Chondrocyte (in vitro differentiated cells): ENCODE data around the gene PIK3C2B. TPM values are rescaled to one million over a fixed set of nuclear protein-coding genes. Genes with fewer than 3 reads are reported as not detected.

ENCODE experiments used
- DNase-seq: peaks from one replicate; pipeline ENCODE4 v3.0.0; 2021; ENCODE audit warnings: mixed read lengths, low spot score
- H3K27ac Mint-ChIP-seq: one replicate; pipeline ENCODE4 v1.8.0; 2021; ENCODE audit warnings: mild to moderate bottlenecking, moderate library complexity, mixed read lengths; ENCODE audit not compliant: unreplicated experiment
- H3K27me3 Mint-ChIP-seq: 2 replicates; pipeline ENCODE4 v1.8.0; 2021; ENCODE audit warnings: low read depth, mixed read lengths
- H3K36me3 Mint-ChIP-seq: 2 replicates; pipeline ENCODE4 v1.8.0; 2021; ENCODE audit warnings: low read depth, mixed read lengths
- H3K4me1 Mint-ChIP-seq: 2 replicates; pipeline ENCODE4 v1.8.0; 2021; ENCODE audit warnings: low read depth, mild to moderate bottlenecking, mixed read lengths
- H3K4me3 Mint-ChIP-seq: one replicate; pipeline ENCODE4 v1.8.0; 2021; ENCODE audit warnings: mild to moderate bottlenecking, moderate library complexity, mixed read lengths; ENCODE audit not compliant: unreplicated experiment
- H3K9me3 Mint-ChIP-seq: 2 replicates; pipeline ENCODE4 v1.8.0; 2021; ENCODE audit warnings: low read depth, mixed read lengths
- total RNA-seq: library from RNA; stranded (reverse); gene quantifications from 3 replicates; pipeline ENCODE4 v1.2.1, GENCODE V29; 2021
- TF ChIP-seq, protein P1 (sequence below): fragments of 200-600 bp; sonication (generic); IDR thresholded peaks from 2 replicates; pipeline ENCODE4 v1.5.0; 2021; ENCODE audit warnings: antibody characterized with exemption, mild to moderate bottlenecking, moderate library complexity

PIK3C2B gene
- total RNA-seq, 1 donor from 2014 or later, result 19.5 TPM

DNA sequence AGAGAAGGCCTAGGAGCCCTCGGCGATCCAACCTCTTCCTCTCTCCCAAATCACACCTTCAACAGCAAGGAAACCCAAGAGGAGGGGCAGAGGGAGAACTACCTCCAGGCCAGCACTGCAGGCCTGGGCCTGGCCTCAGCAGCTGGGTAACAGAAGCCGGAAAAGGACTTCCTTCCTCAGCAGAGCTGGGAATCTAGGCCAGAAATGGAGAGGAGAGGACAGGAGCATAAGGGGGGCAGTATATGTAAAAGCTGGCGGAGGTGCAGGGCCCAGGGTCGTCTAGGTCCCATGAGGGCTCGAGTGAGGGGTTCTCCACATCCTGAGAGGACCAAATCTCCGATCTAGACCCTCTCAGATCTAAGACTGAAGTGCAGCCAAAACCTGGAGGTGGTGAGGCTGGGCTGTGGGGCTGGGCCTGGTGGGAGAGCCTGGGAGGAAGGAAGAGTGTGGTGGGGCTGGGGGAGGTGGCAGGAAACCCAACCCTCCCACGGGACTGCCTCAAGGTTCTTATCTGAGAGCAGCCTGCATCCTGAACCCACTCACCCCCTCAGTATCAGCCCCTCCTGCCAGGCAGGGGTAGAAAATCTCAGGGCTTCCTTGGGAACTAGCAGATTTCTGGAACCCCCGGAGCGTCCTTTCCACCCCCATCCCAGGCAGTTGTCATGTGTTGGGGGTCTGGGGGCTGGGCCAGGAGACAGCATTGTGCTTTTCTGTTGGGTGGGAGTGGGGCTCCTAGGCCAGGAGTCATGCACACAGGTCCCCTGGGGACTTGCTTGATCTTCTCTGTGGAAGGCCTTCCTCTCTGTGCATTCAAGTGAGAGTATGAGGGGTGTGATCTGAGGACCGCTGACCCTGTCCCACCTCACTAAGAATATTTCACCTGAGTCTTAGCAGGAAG lies 33.0 kb downstream of the PIK3C2B start:
- TF ChIP-seq, protein P1, sequence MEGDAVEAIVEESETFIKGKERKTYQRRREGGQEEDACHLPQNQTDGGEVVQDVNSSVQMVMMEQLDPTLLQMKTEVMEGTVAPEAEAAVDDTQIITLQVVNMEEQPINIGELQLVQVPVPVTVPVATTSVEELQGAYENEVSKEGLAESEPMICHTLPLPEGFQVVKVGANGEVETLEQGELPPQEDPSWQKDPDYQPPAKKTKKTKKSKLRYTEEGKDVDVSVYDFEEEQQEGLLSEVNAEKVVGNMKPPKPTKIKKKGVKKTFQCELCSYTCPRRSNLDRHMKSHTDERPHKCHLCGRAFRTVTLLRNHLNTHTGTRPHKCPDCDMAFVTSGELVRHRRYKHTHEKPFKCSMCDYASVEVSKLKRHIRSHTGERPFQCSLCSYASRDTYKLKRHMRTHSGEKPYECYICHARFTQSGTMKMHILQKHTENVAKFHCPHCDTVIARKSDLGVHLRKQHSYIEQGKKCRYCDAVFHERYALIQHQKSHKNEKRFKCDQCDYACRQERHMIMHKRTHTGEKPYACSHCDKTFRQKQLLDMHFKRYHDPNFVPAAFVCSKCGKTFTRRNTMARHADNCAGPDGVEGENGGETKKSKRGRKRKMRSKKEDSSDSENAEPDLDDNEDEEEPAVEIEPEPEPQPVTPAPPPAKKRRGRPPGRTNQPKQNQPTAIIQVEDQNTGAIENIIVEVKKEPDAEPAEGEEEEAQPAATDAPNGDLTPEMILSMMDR, result no peak
- peak; percentile 39 for DNase-seq
- Mint-ChIP-seq H3K27me3 (no peaks in the 10 kb centered on the region), H3K4me1 (peaks cover 16% of the 10 kb centered on the region), H3K4me3 (no peak overlapping the region), H3K9me3 (no peaks in the 10 kb centered on the region), H3K36me3 (peaks cover 35% of the 10 kb centered on the region), H3K27ac (no peak overlapping the region)

DNA sequence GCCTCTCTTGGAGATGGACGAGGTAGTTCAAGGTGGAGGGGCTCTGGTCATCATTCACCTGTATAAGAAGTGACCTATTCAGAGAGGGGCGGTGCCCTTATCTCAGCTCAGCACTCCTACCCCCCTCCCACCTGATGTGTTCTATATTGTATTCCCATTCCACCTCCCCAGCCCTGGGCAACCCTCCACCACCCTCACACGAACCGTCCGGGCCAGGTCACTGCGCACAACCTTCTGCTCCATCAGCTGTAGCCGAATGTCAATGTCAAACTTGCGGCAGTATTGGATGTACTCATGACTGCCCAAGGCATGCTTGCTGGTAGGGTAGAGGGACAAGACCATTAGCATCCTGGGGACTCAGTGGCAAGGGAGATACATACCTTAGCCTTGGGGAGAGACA lies 34.3 kb downstream of the PIK3C2B start:
- Mint-ChIP-seq H3K27ac (no peak overlapping the region), H3K4me1 (peaks cover 3% of the 10 kb centered on the region), H3K27me3 (no peaks in the 10 kb centered on the region), H3K36me3 (peaks cover 33% of the 10 kb centered on the region), H3K4me3 (no peak overlapping the region), H3K9me3 (no peaks in the 10 kb centered on the region)
- TF ChIP-seq, protein P1, result no peak
- peak; percentile 58 for DNase-seq

DNA sequence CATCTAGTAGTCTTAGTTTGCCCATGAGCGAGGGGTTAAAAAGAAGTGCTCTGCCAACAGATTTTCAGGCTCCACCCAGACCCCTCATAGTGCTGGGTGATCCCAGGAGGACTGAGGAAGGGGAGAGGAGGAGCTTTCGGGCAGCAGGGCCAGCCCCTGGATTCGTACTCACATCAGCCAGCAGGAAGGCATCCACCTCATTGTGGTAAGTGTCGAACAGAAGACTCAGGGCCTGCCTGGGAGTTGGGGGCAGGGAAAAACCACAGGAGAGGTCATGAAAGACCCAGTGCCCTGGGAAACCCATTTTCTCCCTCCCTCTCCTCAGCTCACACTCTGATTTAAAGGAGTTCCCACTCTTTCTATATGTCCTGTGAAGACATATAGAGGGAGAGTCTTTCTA lies 34.9 kb downstream of the PIK3C2B start:
- H3K36me3 Mint-ChIP-seq, result peaks cover 33% of the 10 kb centered on the region
- H3K27me3 Mint-ChIP-seq, result no peaks in the 10 kb centered on the region
- H3K4me3 Mint-ChIP-seq, result no peak overlapping the region

DNA sequence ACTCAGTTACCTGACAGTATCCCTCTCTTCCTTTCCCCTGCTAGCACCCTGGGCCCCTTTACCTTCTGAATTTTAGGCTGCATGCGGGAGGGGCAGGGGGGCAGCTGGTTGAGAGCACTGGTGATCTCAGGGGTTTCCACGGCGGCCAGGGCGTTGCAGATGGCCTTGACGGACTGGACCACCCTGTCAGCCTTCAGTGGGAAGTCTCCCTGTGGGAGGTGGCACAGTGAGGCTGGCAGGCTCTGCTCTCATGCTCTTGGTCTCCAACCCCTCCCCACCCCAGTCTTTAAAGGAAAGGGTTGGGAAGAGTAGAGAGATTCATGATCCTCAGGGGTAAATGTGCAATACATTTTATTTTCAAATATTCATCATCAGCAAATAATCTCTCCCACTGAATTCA lies 36.9 kb downstream of the PIK3C2B start:
- H3K27me3 Mint-ChIP-seq, result no peaks in the 10 kb centered on the region
- peaks cover 36% of the 10 kb centered on the region for H3K36me3 Mint-ChIP-seq
- H3K4me3 Mint-ChIP-seq, result no peak overlapping the region
- H3K9me3 Mint-ChIP-seq, result no peaks in the 10 kb centered on the region
- no peak overlapping the region for H3K27ac Mint-ChIP-seq
- TF ChIP-seq, protein P1, result no peak
- DNase-seq, result peak; percentile 68
- H3K4me1 Mint-ChIP-seq, result no peaks in the 10 kb centered on the region

More for the DNA sequence above, 34.9 kb downstream of the PIK3C2B start:
- TF ChIP-seq, protein P1, result no peak
- H3K27ac Mint-ChIP-seq, result no peak overlapping the region
- no peaks in the 10 kb centered on the region for H3K4me1 Mint-ChIP-seq
- no peaks in the 10 kb centered on the region for H3K9me3 Mint-ChIP-seq
- DNase-seq, result peak; percentile 14

DNA sequence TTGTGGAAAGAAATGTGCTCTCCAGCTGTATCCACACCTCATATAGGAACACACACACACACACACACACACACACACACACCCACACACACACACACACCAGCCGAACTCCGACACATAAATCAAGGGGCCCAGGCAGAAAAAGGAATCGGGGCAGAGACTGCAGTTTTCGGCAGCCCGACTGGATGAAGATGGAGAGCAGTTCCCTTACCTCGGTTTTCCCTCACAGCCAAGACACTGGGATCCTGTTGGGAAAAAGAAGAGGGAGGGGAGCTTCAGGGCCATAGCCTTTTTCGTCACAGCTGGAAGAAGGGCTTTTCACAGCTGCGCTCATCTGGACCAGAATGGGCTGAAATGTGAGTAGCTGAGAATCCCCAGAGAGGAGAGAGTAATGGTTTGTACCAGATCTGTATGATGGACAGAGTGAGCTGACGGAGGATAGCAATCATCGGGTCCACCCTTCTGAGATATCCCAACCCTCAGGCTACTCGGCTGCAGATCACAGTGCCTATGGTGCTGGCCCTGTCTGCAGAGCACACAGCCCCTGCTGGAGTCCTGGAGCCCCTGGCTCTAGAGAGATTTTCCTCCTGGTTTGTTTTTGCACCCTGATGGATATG lies 37.7 kb downstream of the PIK3C2B start:
- H3K4me1 Mint-ChIP-seq, result no peaks in the 10 kb centered on the region
- H3K27me3 Mint-ChIP-seq, result no peaks in the 10 kb centered on the region
- no peak overlapping the region for H3K4me3 Mint-ChIP-seq
- H3K27ac Mint-ChIP-seq, result no peak overlapping the region
- peak; percentile 44 for DNase-seq
- peaks cover 36% of the 10 kb centered on the region for H3K36me3 Mint-ChIP-seq
- TF ChIP-seq, protein P1, result no peak
- H3K9me3 Mint-ChIP-seq, result no peaks in the 10 kb centered on the region
